Measurements from ENCODE around the gene IZUMO3.

IZUMO3 gene

DNA sequence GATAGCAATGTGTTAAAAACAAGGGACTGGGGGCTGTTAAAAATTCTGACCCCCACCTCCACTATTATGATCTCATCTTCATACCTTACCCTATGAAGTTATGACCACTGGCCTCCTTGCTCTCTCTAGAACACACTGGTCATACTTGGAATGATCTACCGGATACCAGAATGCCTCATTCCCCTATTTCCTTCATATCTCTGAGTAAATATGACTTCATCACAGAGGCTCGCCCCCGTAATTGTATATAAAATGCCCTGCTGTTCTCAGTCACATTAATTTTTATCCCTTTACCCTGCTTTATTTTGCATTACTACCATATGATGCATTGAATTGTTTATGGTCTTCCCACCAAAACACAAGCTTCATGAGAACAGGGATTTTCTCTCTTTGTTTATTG lies 29.2 kb downstream of the IZUMO3 start:
- Histone ChIP-seq H4K8ac (ENCODE audit: low read depth, low read length) (no peak overlapping the region), H3K9me3 (replicated peaks in 1 of 2; ENCODE audit: control insufficient read depth in 2 of 2, insufficient read depth in 1 of 2, low read depth in 1 of 2, low read length in 2 of 2) (no peaks in the 10 kb centered on the region), H3K27ac (replicated peaks; ENCODE audit: low read length) (no peak overlapping the region), H2BK12ac (ENCODE audit: low read length) (no peak overlapping the region), H2AK5ac (ENCODE audit: low read depth, low read length) (no peak overlapping the region), H2BK5ac (ENCODE audit: low read length) (no peak overlapping the region), H3K14ac (ENCODE audit: low read length) (no peak overlapping the region), H2BK120ac (ENCODE audit: low read depth, low read length) (no peak overlapping the region), H2AFZ (ENCODE audit: low read length) (no peak overlapping the region), H4K91ac (ENCODE audit: low read depth, low read length, poor library complexity) (no peak overlapping the region), H3K4me1 (ENCODE audit: control insufficient read depth in 2 of 2, insufficient read depth in 1 of 2, low read depth in 1 of 2, low read length in 2 of 2) (no peaks in the 10 kb centered on the region), H3K23ac (ENCODE audit: low read depth, low read length, poor library complexity) (no peak overlapping the region), H3K79me1 (ENCODE audit: low read depth, low read length) (no peaks in the 10 kb centered on the region), H2BK15ac (ENCODE audit: low read length) (no peak overlapping the region), H3K18ac (ENCODE audit: low read length) (no peak overlapping the region), H3K36me3 (replicated peaks in 1 of 2; ENCODE audit: control insufficient read depth in 2 of 2, insufficient read depth in 2 of 2, low read length in 2 of 2) (no peaks in the 10 kb centered on the region), H3K4me2 (ENCODE audit: insufficient read depth, low read length, poor library complexity, severe bottlenecking) (no peak overlapping the region), H3K4me3 (ENCODE audit: low read length in 2 of 2) (no peak overlapping the region), H3K9ac (ENCODE audit: low read depth, low read length, poor library complexity) (no peak overlapping the region), H3K27me3 (ENCODE audit: control insufficient read depth in 3 of 3, insufficient read depth in 3 of 3, low read depth in 1 of 3, low read length in 3 of 3) (no peaks in the 10 kb centered on the region), H3K4ac (ENCODE audit: low read length) (no peak overlapping the region)
- no CpG with 5 or more reads among the region's 3 CpGs for WGBS, 2 donors (ENCODE audit: extremely low coverage in 2 of 2, insufficient read length in 2 of 2, insufficient replicate concordance in 1 of 2)
- no peak for DNase-seq (ENCODE audit: low spot score)

DNA sequence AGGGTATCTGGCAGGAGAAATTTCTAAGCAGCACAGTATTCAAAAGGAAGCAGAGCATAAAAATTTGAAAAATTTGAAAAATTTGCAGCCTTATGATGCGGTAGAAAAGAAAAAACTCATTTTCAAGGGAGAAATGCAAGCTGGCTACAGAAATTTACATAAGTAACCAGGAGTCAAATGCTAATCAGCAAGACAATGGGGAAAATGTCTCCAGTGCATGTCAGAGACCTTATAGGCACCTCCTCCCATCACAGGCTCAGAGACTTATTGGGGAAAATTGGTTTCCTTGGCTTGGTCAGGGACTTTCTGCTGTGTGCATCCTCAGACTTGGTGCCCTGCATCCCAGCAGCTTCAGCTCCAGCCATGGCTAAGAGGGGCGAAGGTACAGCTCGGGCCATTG lies 35.8 kb downstream of the IZUMO3 start:
- no peak overlapping the region for H4K91ac ChIP-seq (ENCODE audit: low read depth, low read length, poor library complexity)
- H2BK15ac ChIP-seq (ENCODE audit: low read length), result no peak overlapping the region
- no peak overlapping the region for H3K14ac ChIP-seq (ENCODE audit: low read length)
- no peaks in the 10 kb centered on the region for H3K4me1 ChIP-seq (ENCODE audit: control insufficient read depth in 2 of 2, insufficient read depth in 1 of 2, low read depth in 1 of 2, low read length in 2 of 2)
- no peaks in the 10 kb centered on the region for H3K27me3 ChIP-seq (ENCODE audit: control insufficient read depth in 3 of 3, insufficient read depth in 3 of 3, low read depth in 1 of 3, low read length in 3 of 3)
- peaks cover 6 to 16% of the 10 kb centered on the region in 2 donors for H3K9me3 ChIP-seq (replicated peaks in 1 of 2; ENCODE audit: control insufficient read depth in 2 of 2, insufficient read depth in 1 of 2, low read depth in 1 of 2, low read length in 2 of 2)
- DNase-seq (ENCODE audit: low spot score), result no peak
- no CpG with 5 or more reads among the region's 3 CpGs for WGBS, 2 donors (ENCODE audit: extremely low coverage in 2 of 2, insufficient read length in 2 of 2, insufficient replicate concordance in 1 of 2)
- no peak overlapping the region for H2AFZ ChIP-seq (ENCODE audit: low read length)
- no peak overlapping the region for H3K4ac ChIP-seq (ENCODE audit: low read length)
- H3K79me1 ChIP-seq (ENCODE audit: low read depth, low read length), result no peaks in the 10 kb centered on the region
- no peak overlapping the region for H2AK5ac ChIP-seq (ENCODE audit: low read depth, low read length)
- H3K23ac ChIP-seq (ENCODE audit: low read depth, low read length, poor library complexity), result no peak overlapping the region
- no peak overlapping the region for H3K4me2 ChIP-seq (ENCODE audit: insufficient read depth, low read length, poor library complexity, severe bottlenecking)
- H2BK120ac ChIP-seq (ENCODE audit: low read depth, low read length), result no peak overlapping the region
- H3K9ac ChIP-seq (ENCODE audit: low read depth, low read length, poor library complexity), result no peak overlapping the region
- H3K27ac ChIP-seq (replicated peaks; ENCODE audit: low read length), result no peak overlapping the region
- peak overlapping the region in 1 of 2 donors; percentile 26 for H3K4me3 ChIP-seq (ENCODE audit: low read length in 2 of 2)
- no peak overlapping the region for H2BK12ac ChIP-seq (ENCODE audit: low read length)
- H3K18ac ChIP-seq (ENCODE audit: low read length), result no peak overlapping the region
- H3K36me3 ChIP-seq (replicated peaks in 1 of 2; ENCODE audit: control insufficient read depth in 2 of 2, insufficient read depth in 2 of 2, low read length in 2 of 2), result no peaks in the 10 kb centered on the region
- no peak overlapping the region for H4K8ac ChIP-seq (ENCODE audit: low read depth, low read length)
- no peak overlapping the region for H2BK5ac ChIP-seq (ENCODE audit: low read length)

DNA sequence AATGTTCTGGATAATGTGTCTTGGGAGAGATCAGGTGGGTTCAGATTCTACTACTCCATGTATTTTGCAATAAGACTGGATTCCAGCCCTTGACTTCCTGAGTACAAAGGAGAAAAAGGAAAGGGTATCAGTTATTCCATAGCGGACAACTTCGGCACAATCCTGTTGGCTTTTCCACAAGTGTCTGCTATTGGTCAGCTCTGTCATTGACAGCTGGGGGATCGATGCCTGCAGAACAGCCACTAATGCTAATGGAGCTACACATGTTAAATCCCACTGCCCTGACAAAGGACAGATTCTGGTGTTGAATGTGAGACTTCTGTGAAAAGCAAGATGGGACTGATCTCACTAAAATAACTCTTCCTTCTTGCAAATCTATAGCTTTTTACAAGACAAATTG lies 41.2 kb downstream of the IZUMO3 start:
- peak overlapping the region; percentile 12 for H2AFZ ChIP-seq (ENCODE audit: low read length)
- no peak overlapping the region for H4K91ac ChIP-seq (ENCODE audit: low read depth, low read length, poor library complexity)
- no peaks in the 10 kb centered on the region for H3K27me3 ChIP-seq (ENCODE audit: control insufficient read depth in 3 of 3, insufficient read depth in 3 of 3, low read depth in 1 of 3, low read length in 3 of 3)
- no peaks in the 10 kb centered on the region for H3K79me1 ChIP-seq (ENCODE audit: low read depth, low read length)
- no peak for DNase-seq (ENCODE audit: low spot score)
- H2BK15ac ChIP-seq (ENCODE audit: low read length), result no peak overlapping the region
- H3K18ac ChIP-seq (ENCODE audit: low read length), result no peak overlapping the region
- no peaks in the 10 kb centered on the region for H3K9me3 ChIP-seq (replicated peaks in 1 of 2; ENCODE audit: control insufficient read depth in 2 of 2, insufficient read depth in 1 of 2, low read depth in 1 of 2, low read length in 2 of 2)
- no peak overlapping the region for H3K4me3 ChIP-seq (ENCODE audit: low read length in 2 of 2)
- WGBS, 2 donors (ENCODE audit: extremely low coverage in 2 of 2, insufficient read length in 2 of 2, insufficient replicate concordance in 1 of 2), result no CpG with 5 or more reads among the region's 3 CpGs
- H3K4me1 ChIP-seq (ENCODE audit: control insufficient read depth in 2 of 2, insufficient read depth in 1 of 2, low read depth in 1 of 2, low read length in 2 of 2), result peaks cover 0 to 7% of the 10 kb centered on the region in 2 donors
- no peak overlapping the region for H3K4me2 ChIP-seq (ENCODE audit: insufficient read depth, low read length, poor library complexity, severe bottlenecking)
- H2BK5ac ChIP-seq (ENCODE audit: low read length), result no peak overlapping the region
- H2AK5ac ChIP-seq (ENCODE audit: low read depth, low read length), result no peak overlapping the region
- H3K23ac ChIP-seq (ENCODE audit: low read depth, low read length, poor library complexity), result no peak overlapping the region
- no peak overlapping the region for H4K8ac ChIP-seq (ENCODE audit: low read depth, low read length)
- no peak overlapping the region for H2BK12ac ChIP-seq (ENCODE audit: low read length)
- H3K9ac ChIP-seq (ENCODE audit: low read depth, low read length, poor library complexity), result no peak overlapping the region
- no peak overlapping the region for H3K14ac ChIP-seq (ENCODE audit: low read length)
- H3K27ac ChIP-seq (replicated peaks; ENCODE audit: low read length), result no peak overlapping the region
- H2BK120ac ChIP-seq (ENCODE audit: low read depth, low read length), result no peak overlapping the region
- no peaks in the 10 kb centered on the region for H3K36me3 ChIP-seq (replicated peaks in 1 of 2; ENCODE audit: control insufficient read depth in 2 of 2, insufficient read depth in 2 of 2, low read length in 2 of 2)
- no peak overlapping the region for H3K4ac ChIP-seq (ENCODE audit: low read length)

DNA sequence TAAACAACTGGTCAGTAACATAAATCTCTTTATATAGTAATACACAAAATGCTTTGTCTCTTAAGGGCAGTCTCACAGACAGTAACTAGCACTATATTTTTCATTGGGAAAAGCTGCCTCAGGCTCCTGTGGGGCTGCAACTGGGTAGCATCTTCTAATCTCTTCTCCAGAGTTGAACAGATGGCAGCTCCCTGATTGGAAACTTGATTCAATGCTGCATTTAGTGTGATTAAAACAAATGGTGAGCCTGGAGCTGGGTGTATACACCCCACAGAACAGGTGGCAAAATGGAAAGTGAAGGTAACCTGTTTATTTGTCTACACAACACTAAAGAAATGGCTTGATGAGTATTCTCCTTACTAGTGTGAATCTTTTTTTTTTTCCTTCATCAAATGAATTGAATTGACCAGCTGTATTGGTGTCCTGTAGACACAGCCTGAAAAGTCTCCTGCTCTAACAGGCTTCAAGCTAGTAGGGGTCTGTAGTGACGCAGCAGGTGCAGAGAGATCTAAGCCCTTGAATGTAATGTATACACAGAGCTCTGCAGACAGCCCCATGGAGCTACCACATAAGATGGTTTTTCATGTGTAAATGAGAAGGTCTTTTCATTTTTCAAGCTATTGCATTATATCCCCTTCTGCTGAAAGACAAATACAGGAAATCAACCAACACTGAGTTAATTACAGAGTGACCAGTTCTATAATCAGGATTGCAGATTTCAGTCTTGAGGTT lies 43.3 kb downstream of the IZUMO3 start:
- Histone ChIP-seq H3K18ac (ENCODE audit: low read length) (no peak overlapping the region), H3K4ac (ENCODE audit: low read length) (no peak overlapping the region), H2BK120ac (ENCODE audit: low read depth, low read length) (no peak overlapping the region), H3K14ac (ENCODE audit: low read length) (no peak overlapping the region), H3K4me2 (ENCODE audit: insufficient read depth, low read length, poor library complexity, severe bottlenecking) (no peak overlapping the region), H2BK15ac (ENCODE audit: low read length) (no peak overlapping the region), H4K8ac (ENCODE audit: low read depth, low read length) (no peak overlapping the region), H3K9ac (ENCODE audit: low read depth, low read length, poor library complexity) (no peak overlapping the region), H3K23ac (ENCODE audit: low read depth, low read length, poor library complexity) (no peak overlapping the region), H4K91ac (ENCODE audit: low read depth, low read length, poor library complexity) (no peak overlapping the region), H3K4me1 (ENCODE audit: control insufficient read depth in 2 of 2, insufficient read depth in 1 of 2, low read depth in 1 of 2, low read length in 2 of 2) (peaks cover 0 to 12% of the 10 kb centered on the region in 2 donors), H2BK12ac (ENCODE audit: low read length) (no peak overlapping the region), H2AFZ (ENCODE audit: low read length) (peak overlapping the region; percentile 11), H3K36me3 (replicated peaks in 1 of 2; ENCODE audit: control insufficient read depth in 2 of 2, insufficient read depth in 2 of 2, low read length in 2 of 2) (no peaks in the 10 kb centered on the region), H2BK5ac (ENCODE audit: low read length) (no peak overlapping the region), H3K79me1 (ENCODE audit: low read depth, low read length) (no peaks in the 10 kb centered on the region), H3K9me3 (replicated peaks in 1 of 2; ENCODE audit: control insufficient read depth in 2 of 2, insufficient read depth in 1 of 2, low read depth in 1 of 2, low read length in 2 of 2) (no peaks in the 10 kb centered on the region), H2AK5ac (ENCODE audit: low read depth, low read length) (no peak overlapping the region), H3K27me3 (ENCODE audit: control insufficient read depth in 3 of 3, insufficient read depth in 3 of 3, low read depth in 1 of 3, low read length in 3 of 3) (no peaks in the 10 kb centered on the region), H3K27ac (replicated peaks; ENCODE audit: low read length) (no peak overlapping the region), H3K4me3 (ENCODE audit: low read length in 2 of 2) (no peak overlapping the region)
- no peak for DNase-seq (ENCODE audit: low spot score)
- WGBS, 2 donors (ENCODE audit: extremely low coverage in 2 of 2, insufficient read length in 2 of 2, insufficient replicate concordance in 1 of 2), result no CpG with 5 or more reads among the region's 1 CpG

Data from neuronal stem cell (in vitro differentiated cells).